Stimulated activated CD8-positive, alpha-beta memory T cell treated with anti-CD3 and anti-CD28 coated beads, Interleukin-12 subunit alpha, Interleukin-12 subunit beta, amount 100 ng/mL, for 4 hours (primary cell): ENCODE data around the gene GRM7.

Experiments
- DNase-seq: peaks from one replicate; pipeline ENCODE4 v3.0.0-alpha.2; 2020; ENCODE audit warnings: low read depth

The GRM7 gene

DNA sequence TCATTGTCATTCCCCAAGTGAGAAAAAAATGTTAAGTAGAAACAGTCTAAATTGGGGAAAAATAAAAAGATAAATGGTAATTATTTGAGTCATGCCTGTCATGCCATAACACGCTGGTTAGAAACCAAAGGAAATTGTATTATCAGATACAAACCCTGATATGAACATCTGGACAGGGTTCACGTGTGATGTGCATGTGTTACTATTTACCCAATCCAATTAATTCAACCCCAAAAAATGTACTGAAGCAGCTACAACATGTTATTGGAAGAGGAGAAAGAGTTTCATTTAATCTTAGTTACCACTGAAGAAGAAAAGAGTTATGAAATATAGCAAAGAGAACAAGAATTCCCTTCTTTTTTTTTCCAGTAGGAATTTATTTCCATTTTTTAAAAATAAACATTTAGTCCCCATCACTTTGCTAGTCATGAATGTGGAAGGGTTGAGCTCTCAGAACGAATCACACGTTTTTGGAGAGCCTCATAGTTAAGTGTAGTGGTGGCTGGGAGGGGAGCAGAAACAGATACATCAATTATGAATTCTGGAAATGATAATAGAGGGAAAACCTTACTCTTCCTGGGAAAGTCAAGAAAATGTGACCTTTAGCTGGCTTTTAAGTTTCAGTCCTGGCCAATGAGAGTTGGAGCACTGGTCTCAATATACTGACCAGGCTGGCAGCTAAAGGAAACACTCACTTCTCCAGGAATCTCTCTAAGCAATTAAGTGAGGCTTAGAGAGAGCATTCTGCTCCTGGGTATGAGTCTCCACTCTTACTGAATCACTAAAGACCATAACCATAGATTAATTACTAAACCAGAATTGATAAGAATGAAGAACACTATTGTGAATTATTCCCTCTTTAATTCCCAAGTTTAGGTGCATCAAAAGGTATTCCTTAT, 796.5 kb downstream of the GRM7 start:
- DNase-seq = no peak

DNA sequence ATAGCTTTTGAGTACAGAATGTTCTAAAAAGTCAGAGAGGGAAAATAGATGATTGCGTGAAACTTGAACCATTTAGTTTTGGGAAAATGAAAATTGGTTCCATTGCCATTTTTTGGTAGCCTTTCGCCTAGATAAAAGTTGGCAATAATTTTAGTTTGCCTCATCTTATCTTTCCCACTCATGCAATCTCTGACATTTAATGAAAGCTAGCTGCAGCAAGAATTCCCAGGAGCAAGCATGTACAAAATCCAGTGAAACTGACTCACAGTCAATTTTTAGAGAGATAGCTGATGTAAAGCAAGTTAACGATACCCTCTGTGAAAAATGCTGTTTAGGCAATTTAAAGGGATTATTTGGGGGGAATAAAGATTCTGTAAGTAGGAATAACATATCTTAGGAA, 797.4 kb downstream of the GRM7 start:
- no peak for DNase-seq

DNA sequence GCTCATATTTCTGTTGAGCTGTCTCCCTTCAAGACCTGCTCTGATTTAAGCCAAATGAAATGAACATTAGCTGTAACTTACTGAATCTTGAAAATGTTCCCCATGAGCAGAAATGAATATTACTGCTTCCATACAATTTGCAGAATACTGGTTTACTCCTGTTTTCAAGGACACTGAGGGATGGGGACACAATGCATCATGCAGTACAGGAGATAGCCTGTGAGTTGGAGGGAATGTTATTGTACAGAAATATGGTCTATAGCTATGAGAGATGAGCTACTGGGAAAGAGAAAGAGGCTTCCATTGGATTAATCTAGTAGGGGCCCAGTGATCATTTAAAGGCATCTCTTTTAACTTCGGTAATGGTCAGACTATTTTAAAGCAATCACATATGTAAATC, 798.2 kb downstream of the GRM7 start:
- DNase-seq = no peak

DNA sequence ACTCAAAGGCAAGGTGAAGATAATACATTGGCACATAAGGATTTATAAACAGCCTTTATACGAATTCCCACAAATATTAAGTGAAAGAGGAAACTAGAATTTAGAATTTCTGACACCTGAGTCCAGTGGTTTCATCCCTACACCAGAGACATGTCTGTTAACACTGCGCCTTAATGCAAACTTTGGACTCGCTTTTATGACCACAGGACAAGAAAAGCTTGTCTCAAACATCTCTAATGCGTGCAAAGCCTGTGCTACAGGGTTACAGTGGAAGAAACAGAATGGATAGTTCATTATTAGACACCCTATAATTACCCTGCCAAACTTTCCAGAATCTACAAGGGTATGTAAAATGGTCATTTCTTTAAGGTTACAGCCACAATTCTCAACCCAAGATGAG, 802.9 kb downstream of the GRM7 start:
- DNase-seq = no peak

DNA sequence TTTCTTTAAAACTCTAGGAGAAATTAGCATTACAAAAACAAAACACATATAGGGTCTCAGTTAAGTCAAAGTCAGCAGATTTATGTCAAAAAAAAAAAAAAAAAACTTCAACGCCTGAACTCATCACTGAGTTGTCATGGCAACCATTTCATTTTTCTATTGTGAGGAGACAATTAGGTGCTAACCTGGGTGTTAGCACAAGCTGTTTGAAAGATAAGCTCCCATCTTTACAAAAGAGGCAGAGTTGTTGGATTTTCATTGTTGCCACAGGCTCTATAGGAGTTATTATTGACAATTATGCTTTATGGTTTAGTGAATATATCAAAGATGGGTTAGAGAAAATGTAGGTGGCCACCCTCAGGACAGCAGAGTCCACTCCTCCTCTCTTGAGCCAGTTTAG, 806.9 kb downstream of the GRM7 start:
- no peak for DNase-seq

DNA sequence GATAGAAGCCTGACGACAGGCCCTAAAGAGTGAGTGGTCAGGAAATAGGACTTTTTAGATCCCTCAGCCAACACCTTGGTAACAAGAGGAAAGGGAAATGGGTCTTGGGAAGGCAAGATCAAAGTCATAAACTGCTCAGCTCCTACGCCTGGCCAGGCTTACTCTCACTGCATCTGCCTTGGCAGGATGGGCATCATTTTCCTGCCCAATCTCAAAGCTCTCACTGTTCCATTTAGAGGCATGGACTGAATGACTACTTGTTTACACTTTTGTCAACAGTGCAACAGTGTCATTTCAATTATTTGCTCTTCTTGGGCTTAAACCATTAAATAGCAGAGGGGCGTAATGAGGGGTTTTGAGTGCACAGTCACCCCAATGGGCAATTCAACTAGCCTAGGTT, 808.7 kb downstream of the GRM7 start:
- no peak for DNase-seq

DNA sequence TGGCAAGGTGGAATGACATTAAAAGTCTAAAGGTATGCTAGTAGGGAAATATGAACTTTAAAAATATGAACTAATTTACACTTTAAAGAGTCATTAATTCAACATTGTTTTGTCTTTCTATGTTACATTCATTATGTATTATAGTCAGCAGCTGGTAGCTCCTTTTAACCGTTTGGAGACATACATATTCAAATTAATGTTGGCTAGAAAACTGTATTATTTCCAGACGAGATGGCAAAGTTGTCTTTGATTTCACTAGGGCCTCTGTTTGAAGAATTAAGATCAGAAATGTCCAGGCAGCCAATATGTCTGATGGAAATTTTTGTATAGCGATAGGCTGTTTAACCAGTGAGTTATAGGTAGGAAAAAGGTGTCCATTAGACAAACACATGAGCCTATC, 817.6 kb downstream of the GRM7 start:
- DNase-seq = no peak

DNA sequence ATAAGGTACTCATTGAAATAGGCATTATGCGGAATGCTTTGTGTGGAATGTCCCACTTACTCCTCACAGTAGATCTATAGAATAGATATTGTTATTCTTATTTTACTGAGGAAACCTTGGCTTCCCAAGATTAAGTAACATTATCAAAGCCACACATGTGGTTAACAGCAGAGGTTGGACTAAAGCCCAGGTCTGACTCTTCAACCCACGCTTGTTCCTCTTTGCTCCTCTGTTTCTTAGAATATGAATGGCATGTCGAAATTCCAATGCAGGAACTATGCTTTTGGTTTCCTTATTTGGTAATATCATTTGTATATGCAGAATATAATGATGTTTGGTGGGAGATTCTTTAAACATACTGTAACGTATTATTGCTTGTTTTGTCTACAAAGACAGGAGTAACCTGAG, 821.9 kb downstream of the GRM7 start:
- no peak for DNase-seq

DNA sequence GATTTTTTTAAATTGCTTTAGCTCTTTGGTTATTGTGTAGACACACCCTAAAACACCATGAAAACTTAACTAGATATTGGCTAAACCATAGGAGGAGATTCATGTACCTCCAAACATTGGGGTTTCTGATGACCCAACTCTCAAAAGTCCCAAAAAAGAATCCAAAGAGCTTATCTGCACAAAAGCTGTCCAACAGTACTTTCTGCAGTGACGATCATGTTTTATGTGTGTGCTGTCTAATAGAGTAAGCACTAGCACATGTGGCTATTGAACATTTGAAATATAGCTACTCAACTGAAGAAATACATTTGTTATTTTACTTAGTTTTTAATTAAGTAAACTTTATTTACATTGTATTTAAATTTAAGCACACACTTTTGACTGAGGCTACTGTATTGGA, 822.5 kb downstream of the GRM7 start:
- DNase-seq = no peak

DNA sequence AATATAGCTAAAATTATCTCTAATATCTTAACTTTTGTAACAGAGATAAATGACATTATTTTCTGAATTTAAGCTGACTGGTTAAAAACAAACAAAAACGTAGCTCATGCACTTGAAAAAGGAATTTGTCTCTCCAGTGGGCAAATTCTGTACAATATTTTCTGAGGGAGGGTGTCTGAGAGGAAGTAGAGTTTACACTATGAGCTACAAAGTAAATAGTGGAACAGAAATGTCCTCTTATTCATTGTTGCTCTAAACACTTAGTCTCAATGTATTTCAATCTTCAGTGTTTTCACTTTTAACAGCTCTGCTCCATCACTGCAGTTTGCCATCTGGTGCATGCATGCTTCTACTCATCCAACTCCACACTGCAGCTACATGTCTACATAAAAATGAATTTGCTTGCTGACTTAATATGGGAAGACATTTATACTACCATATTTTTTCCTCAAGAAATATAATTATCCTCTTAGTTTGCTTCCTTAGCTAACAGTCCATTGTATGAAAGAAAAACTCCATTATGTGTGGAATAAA, 823.3 kb downstream of the GRM7 start:
- DNase-seq = no peak

DNA sequence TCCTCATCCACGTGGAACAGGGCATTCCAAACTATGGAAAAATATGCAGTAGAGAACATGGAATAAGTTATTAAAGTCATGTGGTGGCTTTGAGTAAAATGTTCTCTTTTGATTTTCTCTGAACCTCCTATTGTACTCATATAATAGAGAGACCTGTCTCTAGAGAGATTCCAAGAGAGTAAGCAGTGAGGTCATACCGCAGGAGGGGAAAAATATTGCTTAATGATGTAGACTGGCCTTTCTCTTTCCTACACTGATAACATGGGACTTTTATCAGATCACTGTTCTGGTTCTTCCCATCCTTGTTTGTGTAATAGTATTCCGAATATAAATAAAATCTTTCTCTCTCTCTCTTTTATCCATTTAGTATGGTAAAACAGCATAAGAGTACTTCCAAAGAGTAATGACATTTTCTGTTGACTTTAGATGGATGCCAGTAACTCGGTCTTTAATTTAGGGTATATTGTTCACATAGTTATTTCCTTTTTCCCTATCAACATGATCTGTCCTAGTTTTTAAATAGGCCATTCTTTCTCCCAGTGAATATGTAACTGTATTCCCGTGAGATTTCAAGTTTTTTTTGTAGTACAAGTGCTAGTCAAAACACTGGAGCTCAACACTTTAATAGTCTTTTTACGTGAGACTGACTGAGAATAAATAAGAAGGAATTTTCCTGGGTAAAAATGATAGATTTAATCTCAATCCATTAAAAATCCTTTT, 826.7 kb downstream of the GRM7 start:
- DNase-seq = no peak

DNA sequence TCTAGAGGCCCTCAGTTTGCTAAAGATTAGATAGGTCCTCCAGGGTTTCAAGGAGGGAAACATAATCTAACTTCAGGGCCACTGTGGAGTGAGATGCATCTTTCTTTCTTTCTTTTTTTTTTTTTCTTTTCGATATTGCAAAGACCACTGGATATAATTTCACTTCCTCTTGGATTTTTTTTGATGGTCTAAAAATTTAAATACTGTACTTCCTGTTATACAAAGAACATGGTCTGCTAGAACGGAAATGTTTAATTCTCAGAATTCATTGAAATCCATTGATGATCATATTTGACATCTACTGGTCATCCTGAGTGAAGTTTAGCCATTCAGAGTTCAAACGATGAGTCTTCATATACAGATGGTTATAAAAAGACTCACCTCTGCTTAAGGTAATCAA, 832.0 kb downstream of the GRM7 start:
- no peak for DNase-seq

DNA sequence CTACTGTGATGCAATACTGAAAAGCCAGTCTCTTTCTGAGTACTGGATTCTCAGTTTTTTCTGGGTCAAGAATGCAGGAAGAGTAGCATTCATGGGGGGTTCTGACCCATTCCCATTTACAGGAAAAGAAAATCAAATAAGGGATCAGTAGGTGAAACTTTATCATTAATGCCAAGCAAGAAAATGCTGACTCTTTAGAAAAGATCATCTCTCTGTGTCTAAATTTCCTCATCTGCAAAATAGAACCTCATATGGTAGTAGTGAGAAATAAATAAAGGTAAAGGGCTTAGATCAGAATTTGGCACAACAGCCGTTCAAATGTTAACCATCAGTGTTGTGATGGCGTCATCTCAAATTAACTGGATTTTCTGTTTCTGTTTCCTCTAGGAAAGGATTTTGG, 833.1 kb downstream of the GRM7 start:
- no peak for DNase-seq

DNA sequence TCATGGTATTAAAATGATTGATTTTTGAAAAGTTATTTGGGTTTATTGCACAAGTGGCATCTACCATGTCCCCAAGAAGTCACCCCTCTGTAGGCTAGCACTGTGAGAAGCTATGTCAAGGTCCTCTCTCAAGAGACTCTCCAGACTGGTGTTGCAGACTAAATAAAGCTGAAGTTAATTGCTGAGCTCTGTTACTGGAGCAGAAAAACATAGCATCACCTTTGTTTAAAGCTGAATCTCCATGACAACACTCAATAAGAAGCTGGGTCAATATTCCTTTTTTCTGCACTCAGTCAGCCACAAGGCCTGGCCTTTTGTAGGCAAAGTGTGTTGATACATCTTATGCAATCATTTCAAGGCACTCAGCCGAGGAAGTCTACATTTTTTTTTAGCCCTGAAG, 834.1 kb downstream of the GRM7 start:
- DNase-seq = no peak

DNA sequence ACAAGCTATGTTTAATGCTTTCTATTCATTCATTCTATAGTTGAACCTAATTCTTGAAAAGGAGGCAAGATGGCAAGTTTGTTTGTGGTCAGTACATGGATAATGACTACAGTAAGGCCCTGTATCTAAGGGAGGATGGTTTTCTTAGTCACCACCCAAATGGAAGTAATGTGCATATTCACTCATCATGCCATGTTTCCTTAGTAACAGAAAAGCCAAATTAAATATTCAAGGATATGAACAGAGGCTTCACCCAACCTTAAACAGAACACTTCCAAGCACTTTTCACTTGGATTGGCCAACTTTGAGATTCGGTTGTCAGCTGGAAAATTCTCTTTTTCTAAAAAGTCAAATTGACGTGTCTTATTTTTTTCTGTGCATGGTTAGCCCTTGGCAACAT, 835.4 kb downstream of the GRM7 start:
- DNase-seq = no peak

DNA sequence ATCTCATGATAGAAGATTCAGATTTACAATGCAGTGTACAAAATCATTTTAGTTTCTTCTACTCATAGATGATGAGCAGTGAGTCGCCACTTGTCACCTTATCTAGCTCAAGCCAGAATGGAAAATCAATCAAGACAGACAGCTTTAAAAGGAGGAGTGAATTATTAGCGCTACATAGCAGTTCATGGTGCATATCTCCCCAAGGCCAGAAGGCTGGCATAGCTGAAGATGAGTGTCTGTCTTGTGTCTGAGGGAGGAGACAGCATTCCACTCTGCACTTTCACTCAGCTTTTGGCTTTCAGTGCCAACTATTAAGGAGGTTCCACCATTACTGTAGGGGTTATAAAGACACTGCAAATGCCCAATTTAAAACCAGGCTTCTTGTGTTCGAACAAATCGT, 836.6 kb downstream of the GRM7 start:
- DNase-seq = no peak

DNA sequence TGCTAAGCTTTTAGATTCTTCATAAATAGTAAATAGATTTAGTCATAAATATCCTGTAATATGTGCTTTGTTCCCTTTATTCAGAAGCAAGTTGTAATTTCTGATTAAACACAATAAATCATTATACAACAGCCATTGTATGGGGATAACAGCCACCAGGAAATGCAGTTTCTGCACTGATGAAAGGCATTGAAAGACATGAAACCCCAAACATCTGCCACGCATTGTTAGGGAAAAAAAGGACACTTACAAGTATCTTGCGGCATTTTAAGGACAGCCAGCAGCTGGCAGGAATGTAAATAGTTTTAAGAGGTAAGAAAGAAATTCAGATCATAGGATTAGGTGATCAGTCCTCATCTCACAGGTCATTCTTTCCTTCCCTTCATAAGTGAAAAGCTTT, 839.6 kb downstream of the GRM7 start:
- DNase-seq = no peak

DNA sequence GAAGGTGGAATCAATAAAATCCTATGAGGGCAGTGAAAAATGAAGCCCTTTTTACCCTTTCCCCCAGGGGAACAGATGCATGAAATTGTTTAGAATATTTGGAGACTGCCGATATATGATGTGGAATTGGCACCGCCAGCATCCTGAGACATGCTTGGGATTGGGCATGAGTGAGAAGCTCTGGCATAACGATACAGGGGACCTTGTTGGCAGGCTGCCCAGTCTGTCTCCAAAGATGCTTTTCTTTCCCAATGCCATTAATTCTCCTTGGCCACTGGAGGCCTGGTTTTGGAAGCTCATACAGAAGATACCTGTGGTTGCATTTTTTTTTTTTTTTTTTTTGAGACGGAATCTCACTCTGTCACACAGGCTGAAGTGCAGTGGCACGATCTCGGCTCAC, 840.1 kb downstream of the GRM7 start:
- no peak for DNase-seq

DNA sequence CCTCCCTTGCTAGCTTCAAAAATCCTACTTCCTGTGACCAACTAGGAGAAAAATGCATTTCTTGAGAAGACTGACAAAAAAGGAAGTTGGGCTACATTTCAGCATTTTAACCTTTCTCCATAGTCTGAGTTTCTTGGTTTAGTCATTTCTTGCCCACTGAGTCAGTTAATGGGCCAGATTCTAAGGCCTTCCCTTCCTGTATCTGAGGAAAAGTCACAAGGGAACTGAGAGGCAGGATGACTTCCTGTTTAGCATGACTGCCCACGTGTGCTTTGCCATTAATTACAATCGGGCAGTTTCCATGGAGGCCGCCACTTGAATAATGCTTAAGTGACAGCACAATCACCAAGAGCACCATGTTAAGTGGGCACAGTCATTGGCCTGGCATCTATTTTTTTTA, 846.3 kb downstream of the GRM7 start:
- DNase-seq = no peak

DNA sequence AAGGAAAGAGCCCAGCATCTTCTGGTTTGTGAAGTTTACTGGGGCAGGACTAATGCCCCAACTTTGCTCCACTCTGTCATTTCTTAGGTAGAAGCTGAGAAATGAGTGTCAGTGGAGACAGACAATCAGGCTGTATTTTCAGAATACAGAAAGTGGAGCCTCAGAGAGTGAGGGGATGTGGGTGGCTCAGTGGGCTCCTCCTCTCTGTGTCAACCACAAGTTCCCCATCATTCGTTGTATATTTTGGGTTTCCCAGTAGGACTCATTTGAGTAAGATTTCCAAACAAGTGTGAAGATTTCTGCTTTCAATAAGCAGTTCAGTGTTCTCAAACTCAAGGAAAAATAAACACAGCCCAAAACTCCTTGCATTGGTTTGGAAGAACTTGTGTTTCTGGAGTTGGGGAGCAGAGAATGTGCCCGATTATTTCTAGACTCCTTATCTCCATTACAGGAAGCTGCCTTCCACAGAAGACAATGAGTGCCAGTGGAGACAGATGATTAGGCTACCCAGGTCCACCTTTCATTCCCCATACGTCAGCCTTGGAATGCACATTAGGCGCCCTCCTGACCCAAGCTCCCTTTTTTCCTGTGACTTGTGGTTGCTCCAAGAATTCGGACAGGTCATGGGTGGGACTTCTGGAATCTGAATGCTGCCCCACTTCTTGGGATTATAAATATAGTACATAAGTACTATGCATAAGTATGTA, 848.6 kb downstream of the GRM7 start:
- DNase-seq = no peak

DNA sequence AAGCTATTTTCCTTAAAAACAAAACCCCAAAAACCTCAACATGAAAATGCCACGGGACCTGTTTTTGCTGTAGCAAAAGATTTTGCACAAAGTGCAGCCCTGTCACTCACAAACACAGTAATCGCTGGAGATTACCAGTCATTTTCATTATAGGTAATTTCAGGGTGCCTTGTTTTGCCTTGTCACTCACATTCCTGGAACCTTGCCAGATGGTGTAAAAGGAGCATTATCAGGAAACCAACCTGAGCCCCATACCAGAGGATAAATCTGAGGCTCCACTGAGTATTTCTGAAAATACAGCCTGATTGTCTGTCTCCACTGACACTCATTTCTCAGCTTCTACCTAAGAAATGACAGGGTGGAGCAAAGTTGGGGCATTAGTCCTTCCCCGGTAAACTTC, 849.4 kb downstream of the GRM7 start:
- no peak for DNase-seq

DNA sequence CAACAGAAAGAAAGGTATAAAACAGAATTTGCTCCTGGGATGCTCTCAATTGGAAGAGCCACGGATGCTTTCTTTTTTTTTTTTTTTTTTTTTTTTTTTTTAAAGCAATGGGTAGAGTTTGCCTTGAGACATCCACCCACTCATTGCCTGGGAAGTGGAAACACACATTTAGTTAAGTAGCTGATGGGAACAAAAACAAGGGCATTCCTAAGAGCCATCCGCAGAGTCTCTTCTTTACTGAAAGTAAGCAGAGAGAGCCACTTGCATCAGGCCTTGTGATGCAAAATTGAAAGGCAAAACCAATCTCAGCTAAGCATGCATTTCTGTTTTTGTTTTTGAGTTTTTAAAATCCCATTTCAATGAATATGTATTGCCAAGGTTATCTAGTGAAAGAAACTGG, 852.8 kb downstream of the GRM7 start:
- no peak for DNase-seq
